A673 (cell line): ENCODE measurements around the gene MYOCD.

Experiments used
- EZH2 ChIP-seq: fragments of 200-600 bp; sonication (generic); IDR thresholded peaks from 2 replicates; pipeline ENCODE4 v1.6.1; 2017; ENCODE audit warnings: borderline replicate concordance, low read depth, mild to moderate bottlenecking, mixed read lengths, antibody characterized with exemption, low read length; ENCODE audit not compliant: poor library complexity, severe bottlenecking
- TF ChIP-seq, protein P1 (sequence below): fragments of 300-800, 200-600 bp; sonication (generic); conservative IDR thresholded peaks from 2 replicates; pipeline ENCODE4 v1.5.1; 2017; ENCODE audit warnings: low read depth, mild to moderate bottlenecking, antibody characterized with exemption, low read length, moderate library complexity, mixed read lengths

- TF ChIP-seq, protein P1, sequence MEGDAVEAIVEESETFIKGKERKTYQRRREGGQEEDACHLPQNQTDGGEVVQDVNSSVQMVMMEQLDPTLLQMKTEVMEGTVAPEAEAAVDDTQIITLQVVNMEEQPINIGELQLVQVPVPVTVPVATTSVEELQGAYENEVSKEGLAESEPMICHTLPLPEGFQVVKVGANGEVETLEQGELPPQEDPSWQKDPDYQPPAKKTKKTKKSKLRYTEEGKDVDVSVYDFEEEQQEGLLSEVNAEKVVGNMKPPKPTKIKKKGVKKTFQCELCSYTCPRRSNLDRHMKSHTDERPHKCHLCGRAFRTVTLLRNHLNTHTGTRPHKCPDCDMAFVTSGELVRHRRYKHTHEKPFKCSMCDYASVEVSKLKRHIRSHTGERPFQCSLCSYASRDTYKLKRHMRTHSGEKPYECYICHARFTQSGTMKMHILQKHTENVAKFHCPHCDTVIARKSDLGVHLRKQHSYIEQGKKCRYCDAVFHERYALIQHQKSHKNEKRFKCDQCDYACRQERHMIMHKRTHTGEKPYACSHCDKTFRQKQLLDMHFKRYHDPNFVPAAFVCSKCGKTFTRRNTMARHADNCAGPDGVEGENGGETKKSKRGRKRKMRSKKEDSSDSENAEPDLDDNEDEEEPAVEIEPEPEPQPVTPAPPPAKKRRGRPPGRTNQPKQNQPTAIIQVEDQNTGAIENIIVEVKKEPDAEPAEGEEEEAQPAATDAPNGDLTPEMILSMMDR, result no peak
- TF ChIP-seq EZH2, result no peak
Observed at GRCh38 chr17:12806630-12807029, 140.9 kb downstream of the MYOCD start.
